COLO829 (cell line): ENCODE measurements around the gene MOBP.
"Not testable (repeated sequence)": the region's sequence is repeated elsewhere in the genome, so short reads cannot be mapped to it uniquely, and the experiment has no call there.

Source experiments
- DNase-seq: peaks from one replicate; pipeline ENCODE4 v3.0.0; 2012; ENCODE audit warnings: low spot score

Gene MOBP

DNA sequence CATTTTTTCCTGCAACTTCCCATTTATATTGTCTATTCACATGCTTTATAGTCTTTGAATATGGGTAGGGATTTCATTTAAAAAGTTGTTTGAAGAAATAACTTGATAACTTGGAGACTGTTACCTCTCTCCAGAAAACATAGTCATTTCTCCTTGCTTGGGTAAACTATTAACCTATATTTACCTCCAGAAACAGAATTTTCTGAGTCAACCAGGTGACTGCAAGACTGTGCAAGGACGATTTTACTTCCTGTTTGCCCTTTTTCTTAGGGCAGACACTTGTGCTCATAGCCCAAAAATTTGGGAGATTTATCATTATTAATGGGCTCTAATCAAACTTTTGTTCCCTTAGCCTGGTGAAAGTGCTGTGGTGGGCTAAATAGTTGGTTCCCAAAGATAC, 14.3 kb upstream of the MOBP start:
- no peak for DNase-seq

DNA sequence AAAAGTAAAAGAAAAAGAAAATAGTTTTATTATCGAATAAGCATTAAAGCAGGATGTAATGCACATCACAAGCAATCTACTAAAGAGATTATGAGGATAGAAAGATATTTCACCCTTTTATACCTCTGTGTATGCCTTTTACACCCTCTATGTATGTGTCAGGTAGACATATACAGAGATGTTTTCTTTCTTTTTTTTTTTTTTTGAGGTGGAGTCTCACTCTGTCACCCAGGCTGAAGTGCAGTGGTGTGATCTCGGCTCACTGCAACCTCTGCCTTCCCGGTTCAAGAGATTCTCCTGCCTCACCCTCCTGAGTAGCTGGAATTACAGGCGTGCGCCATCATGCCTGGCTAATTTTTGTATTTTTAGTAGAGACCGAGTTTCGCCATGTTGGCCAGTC, 13.6 kb upstream of the MOBP start:
- not testable (repeated sequence) for DNase-seq

DNA sequence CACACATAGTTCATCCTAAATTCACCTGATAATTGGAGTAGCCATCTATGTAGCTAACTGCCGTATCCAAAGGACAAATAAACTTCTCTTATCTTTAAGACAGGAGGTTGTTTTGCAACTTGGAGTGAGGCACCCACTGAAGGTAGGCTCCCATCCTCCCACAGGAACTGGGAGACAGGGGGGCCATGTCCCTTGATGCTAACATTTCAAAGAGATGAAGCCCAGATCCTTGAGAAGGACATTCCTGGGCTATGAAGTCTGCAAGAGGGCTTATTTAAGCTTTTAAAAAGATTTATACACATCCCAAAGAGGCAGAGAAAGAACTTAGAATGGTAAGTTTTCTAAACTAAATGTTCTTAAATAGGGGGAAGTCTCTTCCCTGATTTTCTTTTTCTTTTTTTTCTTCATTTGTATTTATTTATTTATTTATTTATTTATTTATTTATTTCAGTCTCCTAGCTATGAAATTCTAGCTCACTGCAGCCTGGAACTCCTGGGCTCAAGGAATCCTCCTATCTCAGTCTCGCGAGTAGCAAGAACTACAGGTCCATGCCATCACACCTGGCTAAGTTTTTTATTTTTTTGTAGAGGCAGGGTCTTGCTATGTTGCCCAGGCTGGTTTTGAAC, 12.8 kb upstream of the MOBP start:
- no peak for DNase-seq

DNA sequence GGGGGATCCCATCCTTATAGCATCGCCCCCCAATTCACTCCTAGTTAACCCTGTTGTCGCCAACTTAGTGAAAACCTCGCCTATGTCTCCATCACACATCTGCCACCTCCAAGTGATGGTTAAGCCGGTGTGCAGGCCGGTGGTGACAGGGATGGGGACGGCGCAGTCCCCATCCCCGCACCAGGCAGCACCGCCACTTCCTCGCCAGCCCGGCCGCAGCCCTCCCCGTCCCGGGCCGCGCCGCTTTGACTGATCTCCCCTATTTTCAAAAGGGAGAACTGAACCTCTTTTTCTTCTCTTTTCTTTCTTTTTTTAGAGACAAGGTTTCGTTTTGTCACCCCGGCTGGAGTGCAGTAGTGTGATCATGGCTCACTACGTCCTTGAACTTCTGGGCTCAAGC, 11.3 kb upstream of the MOBP start:
- DNase-seq = no peak

DNA sequence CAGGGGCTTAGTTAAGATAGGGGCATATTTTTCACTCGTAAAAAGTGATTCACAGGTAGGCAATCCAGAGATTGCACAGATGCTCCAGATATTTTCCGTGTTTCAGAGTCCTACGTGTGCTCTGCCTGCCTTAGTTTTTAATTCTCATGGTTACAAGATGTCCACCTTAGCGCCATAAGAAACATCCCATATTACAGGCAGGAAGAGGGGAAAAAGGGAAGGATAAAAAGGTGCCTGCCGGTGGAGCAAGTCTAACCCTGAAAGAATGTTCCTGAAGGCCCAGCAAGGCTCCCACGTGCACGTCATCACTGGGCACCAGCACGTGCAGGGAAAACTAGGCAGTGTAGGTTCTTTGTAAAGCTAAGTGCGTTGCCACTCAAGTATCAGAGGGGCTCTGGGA, 10.1 kb upstream of the MOBP start:
- DNase-seq = no peak

DNA sequence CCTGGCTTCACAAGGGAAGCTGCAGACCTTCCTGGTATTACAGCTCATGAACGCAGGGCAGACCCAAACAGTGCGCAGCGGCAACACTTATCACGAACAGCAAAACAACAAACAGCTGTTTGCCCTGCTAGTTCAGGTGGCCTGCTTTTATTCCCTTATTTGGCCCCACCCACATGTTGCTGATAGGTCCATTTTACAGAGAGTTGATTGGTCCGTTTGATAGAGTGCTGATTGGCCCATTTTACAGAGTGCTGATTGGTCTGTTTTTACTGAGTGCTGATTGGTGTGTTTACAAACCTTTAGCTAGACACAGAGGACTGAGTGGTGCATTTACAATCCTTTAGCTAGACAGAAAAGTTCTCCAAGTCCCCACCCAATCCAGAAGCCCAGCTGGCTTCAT, 8.9 kb upstream of the MOBP start:
- DNase-seq = not testable (repeated sequence)

DNA sequence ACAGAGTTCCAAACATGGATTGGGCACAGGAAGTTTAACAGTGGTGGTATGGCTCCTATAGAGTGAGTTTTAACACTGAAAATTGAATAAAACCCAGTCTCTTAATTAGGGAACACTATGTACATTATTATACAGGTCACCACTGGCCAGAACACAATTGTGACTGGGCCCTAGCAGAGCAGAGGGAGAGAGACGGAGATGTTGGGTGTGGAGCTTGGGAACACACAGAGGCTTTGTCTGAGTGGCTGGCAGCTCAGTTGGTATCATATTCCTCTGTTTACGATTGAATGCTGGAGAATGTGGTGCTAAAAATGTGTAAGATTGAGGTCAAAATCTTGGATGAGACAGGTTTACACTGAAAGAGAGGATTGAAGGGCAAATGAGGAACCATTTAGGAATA, 6.8 kb upstream of the MOBP start:
- peak; percentile 89 for DNase-seq

DNA sequence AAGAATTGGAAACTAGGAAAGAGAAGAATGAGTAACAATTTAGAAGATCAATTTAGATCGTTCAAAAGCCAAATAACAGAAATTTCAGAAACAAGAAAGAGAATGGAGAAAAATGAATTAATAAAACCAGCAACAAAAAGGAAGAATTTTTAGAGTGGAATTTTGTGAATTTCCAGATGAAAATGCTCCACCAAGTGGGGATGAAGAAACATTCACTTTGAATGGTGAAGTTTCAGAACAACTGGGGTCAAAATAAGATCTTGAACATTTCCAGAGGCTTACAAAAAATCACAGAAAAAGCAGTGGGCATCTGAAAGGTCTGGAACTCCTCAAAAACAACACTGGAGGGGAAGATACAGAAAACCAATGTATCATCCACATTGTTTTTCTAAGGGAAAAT, 4.2 kb upstream of the MOBP start:
- DNase-seq = no peak

DNA sequence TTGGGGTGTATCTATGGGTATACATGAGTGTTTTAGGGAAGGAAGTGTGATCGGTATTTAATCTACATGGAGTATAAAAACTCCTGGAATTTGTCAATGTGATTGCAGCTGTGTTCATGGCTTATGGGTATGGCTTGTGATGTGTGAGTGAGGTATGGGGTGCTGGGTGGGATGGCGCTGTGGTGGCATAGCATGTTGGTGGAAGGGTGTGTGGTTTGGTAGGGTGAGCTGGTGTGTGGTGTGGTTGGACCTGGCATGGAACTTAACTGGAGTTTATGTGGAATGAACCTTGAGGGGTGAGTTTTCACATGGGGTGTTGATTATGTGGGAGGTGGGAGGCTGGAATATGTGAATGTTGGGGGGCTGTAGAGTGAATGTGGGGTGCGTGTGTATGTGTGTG, 492 bp upstream of the MOBP start:
- DNase-seq = no peak

DNA sequence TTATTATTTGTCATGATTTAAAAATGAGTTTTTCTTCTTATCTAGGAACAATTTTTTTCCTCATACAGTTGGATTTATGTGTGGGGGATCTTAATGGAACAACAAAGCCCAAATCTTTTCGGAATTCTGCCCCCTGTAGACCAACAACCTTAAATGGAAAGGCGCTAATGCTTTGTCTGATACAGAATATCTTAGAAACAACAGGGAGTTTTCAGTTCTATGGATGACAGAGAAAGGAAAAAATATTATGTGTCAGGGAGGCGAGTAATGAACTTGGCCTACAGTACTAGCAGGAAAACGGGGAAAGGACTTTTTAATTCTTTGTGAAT, 592 bp downstream of the MOBP start:
- no peak for DNase-seq

DNA sequence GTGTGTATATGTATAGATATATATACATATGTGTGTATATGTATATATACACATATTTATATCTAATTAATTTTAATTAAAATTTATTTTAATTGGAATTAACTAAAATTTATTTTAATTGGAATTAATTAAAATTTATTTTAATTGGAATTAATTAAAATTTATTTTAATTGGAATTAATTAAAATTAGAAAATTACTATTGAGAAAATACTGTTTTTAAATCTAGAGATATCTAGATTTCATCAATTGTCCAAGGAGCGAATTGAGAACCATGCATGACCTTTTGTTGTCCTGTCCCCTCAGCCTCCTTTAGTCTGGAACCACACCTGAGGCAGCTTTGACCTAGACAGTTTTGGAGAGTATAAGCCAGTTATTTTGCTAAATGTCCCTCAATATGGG, 1.8 kb downstream of the MOBP start:
- no peak for DNase-seq

DNA sequence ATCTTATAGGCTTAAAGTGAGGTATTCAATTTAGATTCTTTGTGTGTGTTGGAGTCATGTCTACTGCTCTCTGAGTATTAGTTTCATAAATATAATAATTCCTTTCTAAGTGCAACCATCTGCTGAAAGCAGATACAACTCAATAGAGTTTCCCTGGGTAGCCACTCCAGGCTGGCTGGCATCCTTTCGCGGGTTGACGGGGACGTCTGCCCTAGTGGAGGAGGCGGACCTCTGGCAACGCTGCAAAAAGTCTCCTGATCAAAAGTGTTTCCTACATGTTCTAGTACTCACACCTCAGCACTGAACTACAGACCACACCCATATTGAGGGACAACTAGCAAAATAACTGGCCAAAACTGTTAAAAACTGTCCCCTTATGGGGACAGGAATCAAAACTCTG, 2.5 kb downstream of the MOBP start:
- DNase-seq = no peak

DNA sequence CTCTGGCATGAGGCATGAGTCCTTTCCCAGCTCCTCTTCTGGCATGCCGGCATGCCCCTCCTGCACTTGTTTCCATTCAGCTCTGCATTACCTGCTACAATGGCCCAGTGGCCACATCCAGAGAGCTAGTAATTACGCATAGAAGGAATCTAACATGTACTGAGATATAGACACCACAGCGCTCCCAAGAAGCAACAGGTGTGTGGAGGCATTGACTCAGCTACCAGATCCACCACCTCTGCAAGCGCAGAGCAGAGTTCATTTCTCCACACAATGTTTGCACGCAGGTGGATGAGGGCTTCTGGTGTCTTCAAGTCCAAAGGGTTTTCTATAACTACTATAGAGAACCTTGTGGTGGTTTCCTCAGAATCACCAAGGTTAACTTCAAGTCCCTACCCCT, 4.2 kb downstream of the MOBP start:
- no peak for DNase-seq

DNA sequence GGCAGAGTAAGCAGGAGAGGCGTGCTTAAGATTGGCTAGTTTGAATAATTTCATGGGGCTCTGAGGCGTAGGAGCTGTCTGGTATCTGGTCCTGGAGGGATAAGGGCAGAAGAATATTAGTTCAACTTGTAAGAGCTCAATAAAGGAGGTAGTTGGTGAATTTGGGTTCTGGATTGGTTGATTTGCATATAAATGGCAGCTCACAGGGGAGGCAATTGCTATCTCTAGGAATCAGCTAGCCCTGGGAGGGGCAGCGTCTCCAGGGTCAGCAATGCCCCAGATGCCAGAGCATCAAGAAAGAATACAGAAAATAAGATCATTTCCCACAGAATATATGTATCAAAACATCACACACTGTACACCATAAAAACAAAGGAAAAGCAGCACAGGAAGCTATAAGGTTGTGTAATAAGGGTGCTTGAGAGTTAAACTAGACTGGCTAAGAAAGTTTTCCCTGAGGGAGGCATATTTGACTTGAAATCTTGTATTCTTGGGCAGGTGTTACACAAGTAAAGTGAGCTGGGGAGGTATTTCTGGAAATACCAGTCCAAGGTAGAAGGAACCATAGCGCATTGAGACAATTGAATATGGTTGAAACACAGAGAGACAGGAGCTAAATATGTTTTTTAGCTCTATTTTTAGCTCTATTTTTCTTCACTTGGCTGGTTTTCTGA, 6.1 kb downstream of the MOBP start:
- DNase-seq = no peak

DNA sequence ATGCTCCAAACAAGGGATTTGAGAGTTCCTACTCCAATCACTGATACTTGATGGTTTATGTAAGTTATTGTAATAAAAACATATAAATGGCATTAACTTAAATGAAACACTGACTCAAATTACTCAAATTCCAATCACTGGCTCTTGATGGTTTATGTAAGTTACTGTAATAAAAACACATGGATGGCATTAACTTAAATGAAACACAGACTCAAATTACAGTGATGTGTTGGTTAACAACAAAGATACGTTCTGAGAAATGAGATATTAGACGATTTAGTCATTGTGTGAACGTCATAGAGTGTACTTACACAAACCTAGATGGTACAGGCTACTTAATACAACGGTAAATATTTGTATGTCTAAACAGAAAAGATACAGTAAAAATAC, 6.6 kb downstream of the MOBP start:
- DNase-seq = no peak

DNA sequence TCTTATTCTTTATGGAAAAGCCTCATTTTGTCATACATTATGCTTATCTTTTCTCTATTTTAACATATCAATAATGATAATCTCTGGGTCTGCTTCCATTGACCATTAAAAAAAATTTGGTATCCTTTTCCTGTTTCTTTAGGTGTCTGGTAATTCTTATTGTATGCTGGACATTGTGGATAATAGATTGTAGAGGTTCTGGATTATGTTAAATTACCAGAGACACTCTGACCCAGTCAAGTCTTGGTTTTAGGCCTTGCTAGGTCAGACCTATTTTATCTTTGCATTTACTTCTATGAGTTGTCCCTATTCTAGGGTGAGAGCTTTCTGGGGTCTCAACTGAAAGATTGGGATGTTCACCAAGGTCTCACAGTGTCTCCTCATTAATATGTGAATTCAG, 9.3 kb downstream of the MOBP start:
- no peak for DNase-seq

DNA sequence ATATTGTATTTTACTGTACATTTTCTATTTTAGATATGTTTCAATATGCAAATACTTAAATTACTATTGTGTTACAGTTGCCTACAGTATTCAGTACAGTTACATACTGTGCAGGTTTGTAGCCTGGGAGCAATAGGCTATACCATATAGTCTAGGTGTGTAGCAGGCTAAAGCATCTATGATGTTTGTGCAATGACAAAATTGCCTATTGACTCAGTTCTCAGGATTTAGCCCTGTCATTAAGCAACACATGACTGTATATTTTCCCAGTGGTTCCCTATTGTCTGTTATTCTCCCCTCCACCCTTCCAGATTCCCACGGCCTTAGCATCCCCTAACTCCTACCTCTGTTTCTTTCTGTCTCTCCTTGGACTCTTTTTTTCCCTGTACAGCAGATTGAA, 10.7 kb downstream of the MOBP start:
- no peak for DNase-seq

DNA sequence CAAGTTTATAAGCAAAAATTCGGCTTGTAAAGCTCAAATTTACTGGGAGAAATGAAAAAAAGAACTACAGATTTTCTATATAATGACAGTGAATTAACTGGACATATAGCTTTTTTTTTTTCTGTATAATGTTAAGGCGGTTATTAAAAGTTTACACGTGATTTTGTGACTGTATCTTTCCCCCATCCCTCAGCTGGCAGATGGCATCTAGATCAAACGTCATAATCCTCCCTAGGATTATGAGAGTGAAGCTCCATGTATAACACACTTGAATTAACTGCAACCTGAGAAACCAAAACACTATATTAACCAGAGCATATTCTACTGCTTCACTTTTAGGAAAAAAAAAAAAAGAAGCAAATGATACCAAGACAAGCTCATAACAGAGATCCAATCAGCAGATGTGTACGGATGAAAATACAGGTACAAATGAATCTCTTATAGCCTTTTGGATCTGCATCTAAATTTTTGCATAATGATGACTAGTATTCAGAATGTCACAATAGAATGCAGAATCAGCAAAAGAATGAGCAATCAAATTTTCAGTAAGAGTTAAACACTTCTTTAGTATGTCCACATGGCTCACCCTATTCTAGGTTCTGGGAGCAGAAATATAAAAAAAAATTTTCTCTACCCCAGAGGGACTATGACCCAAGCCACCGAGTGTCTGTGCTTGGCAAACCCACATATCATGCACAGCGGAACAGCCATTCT, 12.4 kb downstream of the MOBP start:
- DNase-seq = no peak

DNA sequence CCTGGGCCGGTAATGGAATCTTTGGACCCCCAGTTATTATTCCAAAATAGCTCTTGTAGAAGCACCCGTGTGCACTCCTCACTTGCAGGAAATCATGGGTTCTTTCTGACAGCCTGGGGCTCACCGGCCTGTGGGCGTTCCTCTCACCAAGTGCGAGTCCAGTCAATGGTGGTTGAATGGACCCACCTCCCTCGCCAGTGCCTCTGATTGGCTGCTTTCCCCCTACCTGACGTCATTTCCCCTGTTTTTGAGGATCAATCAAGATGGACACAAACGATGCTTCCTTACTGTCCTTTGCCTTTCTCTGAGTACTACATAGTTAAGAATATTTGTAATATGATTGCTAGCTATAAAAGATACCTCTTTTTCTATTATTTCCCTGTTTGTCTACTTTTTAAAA, 18.1 kb downstream of the MOBP start:
- DNase-seq = no peak

DNA sequence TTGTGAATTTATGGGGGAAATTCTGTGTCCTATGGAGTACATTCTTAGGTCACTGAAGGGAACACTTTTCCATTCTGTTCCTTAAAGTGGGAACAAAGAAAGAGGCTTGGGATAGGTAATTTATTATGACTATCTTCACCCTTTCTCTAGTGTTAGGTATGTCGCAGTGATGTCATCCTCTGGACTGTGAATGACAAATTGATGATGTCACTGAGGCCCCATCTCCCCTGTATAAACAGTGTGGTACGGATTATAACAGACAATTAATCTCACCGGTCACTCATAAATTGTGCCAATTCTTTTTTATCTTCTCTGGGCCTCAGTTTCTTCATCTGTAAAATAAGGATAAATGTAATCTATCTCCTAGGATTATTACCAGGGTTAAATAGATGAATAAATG, 23.5 kb downstream of the MOBP start:
- no peak for DNase-seq

DNA sequence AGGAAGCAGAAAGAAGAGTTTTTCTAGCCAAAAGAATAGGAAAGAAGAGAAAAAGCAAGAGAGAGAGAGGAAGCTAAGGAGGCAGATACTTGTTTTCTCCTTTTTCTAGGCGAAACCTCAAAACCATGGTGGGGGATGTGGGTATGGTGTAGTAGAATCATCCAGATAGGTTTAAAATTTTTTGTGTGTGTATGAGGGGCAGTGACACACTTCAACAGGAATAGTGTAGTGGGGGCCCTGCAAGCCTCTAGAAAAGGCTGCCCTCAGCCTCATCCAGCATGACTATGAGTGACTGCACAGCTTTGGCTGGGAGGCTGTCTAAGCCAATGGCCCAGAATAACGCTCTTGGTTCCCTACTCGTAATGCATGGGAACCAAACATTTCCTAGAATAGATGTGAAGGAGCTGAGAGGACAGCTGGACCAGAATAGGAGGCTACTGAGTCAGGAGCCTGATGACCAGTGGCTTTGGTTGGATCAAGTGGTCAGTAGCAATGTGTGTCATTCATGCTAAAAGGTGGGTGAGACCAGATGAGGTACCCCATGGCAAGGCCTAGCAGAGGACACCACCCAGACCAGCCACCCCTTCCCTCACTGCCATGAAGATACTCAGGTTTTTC, 24.4 kb downstream of the MOBP start:
- no peak for DNase-seq

DNA sequence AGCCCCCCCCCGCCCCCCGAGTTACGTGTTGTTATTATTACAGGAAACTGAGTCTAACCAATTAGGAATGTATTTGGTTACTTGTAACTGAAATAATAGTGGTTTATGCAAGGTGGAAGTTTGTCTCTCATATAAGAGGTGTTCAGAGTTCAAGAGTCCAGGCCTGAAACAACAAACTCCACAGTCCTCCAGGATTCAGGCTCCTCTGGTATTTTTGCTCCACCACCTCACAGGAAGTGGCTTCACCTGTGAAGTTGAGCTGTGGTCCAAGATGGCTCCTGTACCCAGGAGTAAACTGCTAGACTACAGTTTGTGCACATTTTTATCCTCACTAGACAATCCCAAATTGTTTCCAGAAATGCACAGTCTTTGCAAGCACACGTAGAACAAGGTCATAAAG, 27.3 kb downstream of the MOBP start:
- no peak for DNase-seq

DNA sequence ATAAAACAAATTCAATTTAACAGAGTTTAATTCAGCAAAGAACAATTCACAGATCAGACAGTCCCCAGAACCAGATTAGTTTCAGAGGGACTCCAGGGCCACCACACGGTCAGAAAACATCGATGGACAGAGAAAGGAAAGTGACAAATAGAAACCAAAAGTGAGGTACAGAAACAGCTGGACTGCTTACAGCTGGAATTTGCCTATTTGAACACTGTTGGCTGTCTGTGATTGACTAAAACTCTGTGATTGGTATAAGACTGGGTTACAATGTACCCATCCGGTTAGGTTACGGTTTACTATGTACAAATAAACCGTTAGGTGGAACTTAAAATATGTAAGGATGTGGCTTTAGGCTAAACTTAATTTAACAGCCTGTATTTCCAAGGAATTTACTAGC, 30.3 kb downstream of the MOBP start:
- DNase-seq = no peak
